Muscle layer of colon (tissue), 2 donors: ENCODE measurements around the gene SPATA31A6.
"Not testable (repeated sequence)": the region's sequence is repeated elsewhere in the genome, so short reads cannot be mapped to it uniquely, and the experiment has no call there.

ENCODE experiments used
- H3K27ac ChIP-seq: one replicate; pipeline ENCODE4 v1.7.0; 2013; ENCODE audit warnings: low read depth, mild to moderate bottlenecking, low read length, moderate library complexity
- H3K27me3 ChIP-seq, 2 donors: one replicate each; pipeline ENCODE4 v1.7.0; 2013; ENCODE audit warnings: low read length in 2 of 2, mild to moderate bottlenecking in 2 of 2; ENCODE audit not compliant: insufficient read depth in 2 of 2, control insufficient read depth in 1 of 2
- H3K36me3 ChIP-seq: one replicate; pipeline ENCODE4 v1.7.0; 2013; ENCODE audit warnings: mild to moderate bottlenecking, low read length; ENCODE audit not compliant: insufficient read depth
- H3K4me1 ChIP-seq: one replicate; pipeline ENCODE4 v1.7.0; 2013; ENCODE audit warnings: mild to moderate bottlenecking, low read length; ENCODE audit not compliant: insufficient read depth
- H3K4me3 ChIP-seq, 2 donors: one replicate each; pipeline ENCODE4 v1.7.0; 2013; ENCODE audit warnings: low read length in 2 of 2, low read depth in 1 of 2, mild to moderate bottlenecking in 1 of 2, moderate library complexity in 1 of 2
- H3K9ac ChIP-seq: one replicate; pipeline ENCODE4 v1.7.0; 2013; ENCODE audit warnings: low read length
- H3K9me3 ChIP-seq: one replicate; pipeline ENCODE4 v1.7.0; 2013; ENCODE audit warnings: mild to moderate bottlenecking, low read length
- donor health status: abdominal sarcoma.
- donor health status: Adenocarcinoma of cecum.

The SPATA31A6 gene

GRCh38 chr9:42183359-42183758, at the start of gene SPATA31A6:
Gene SPATA31A6 (plus strand): TSS chr9:42183659. CDS start chr9:42183688, 29 bp downstream.
- not testable (repeated sequence) for H3K9ac ChIP-seq, H3K27ac ChIP-seq, H3K36me3 ChIP-seq, H3K27me3 ChIP-seq, H3K9me3 ChIP-seq, H3K4me1 ChIP-seq, H3K4me3 ChIP-seq

GRCh38 chr9:42160299-42160698, 23.2 kb upstream of the SPATA31A6 start:
- H3K36me3 ChIP-seq, H3K27ac ChIP-seq, H3K9ac ChIP-seq, H3K27me3 ChIP-seq, H3K9me3 ChIP-seq, H3K4me3 ChIP-seq, H3K4me1 ChIP-seq: not testable (repeated sequence)

GRCh38 chr9:42219861-42220260, 36.4 kb downstream of the SPATA31A6 start:
- not testable (repeated sequence) for H3K4me3 ChIP-seq, H3K27me3 ChIP-seq, H3K4me1 ChIP-seq, H3K36me3 ChIP-seq, H3K9ac ChIP-seq, H3K27ac ChIP-seq, H3K9me3 ChIP-seq

GRCh38 chr9:42223230-42223629, 39.8 kb downstream of the SPATA31A6 start:
- H3K4me1 ChIP-seq, H3K4me3 ChIP-seq, H3K27ac ChIP-seq, H3K9ac ChIP-seq, H3K27me3 ChIP-seq, H3K9me3 ChIP-seq, H3K36me3 ChIP-seq: not testable (repeated sequence)

- H3K9ac ChIP-seq, H3K4me1 ChIP-seq, H3K27me3 ChIP-seq, H3K27ac ChIP-seq, H3K4me3 ChIP-seq, H3K36me3 ChIP-seq, H3K9me3 ChIP-seq: not testable (repeated sequence)
Observed at GRCh38 chr9:42233031-42233430, 49.6 kb downstream of the SPATA31A6 start.

- not testable (repeated sequence) for H3K9ac ChIP-seq, H3K27ac ChIP-seq, H3K9me3 ChIP-seq, H3K36me3 ChIP-seq, H3K4me3 ChIP-seq, H3K4me1 ChIP-seq, H3K27me3 ChIP-seq
Observed at GRCh38 chr9:42234610-42235009, 51.2 kb downstream of the SPATA31A6 start.

GRCh38 chr9:42235352-42235991, 52.0 kb downstream of the SPATA31A6 start:
- not testable (repeated sequence) for H3K4me1 ChIP-seq, H3K9me3 ChIP-seq, H3K4me3 ChIP-seq, H3K36me3 ChIP-seq, H3K27ac ChIP-seq, H3K9ac ChIP-seq, H3K27me3 ChIP-seq

- H3K4me3 ChIP-seq, H3K27ac ChIP-seq, H3K4me1 ChIP-seq, H3K9me3 ChIP-seq, H3K27me3 ChIP-seq, H3K36me3 ChIP-seq, H3K9ac ChIP-seq: not testable (repeated sequence)
Observed at GRCh38 chr9:42236097-42236496, 52.6 kb downstream of the SPATA31A6 start.

- H3K9ac ChIP-seq, H3K27me3 ChIP-seq, H3K27ac ChIP-seq, H3K4me3 ChIP-seq, H3K9me3 ChIP-seq, H3K36me3 ChIP-seq, H3K4me1 ChIP-seq: not testable (repeated sequence)
Observed at GRCh38 chr9:42237381-42237780, 53.9 kb downstream of the SPATA31A6 start.

- not testable (repeated sequence) for H3K9ac ChIP-seq, H3K9me3 ChIP-seq, H3K4me1 ChIP-seq, H3K27ac ChIP-seq, H3K36me3 ChIP-seq, H3K4me3 ChIP-seq, H3K27me3 ChIP-seq
Observed at GRCh38 chr9:42238862-42239261, 55.4 kb downstream of the SPATA31A6 start.
